GM18517 (cell line): Measurements from ENCODE around the gene NDOR1.
"Not testable (repeated sequence)": the region's sequence is repeated elsewhere in the genome, so short reads cannot be mapped to it uniquely, and the experiment has no call there.

ENCODE experiments used
- ATAC-seq: cut with Tn5 transposase; IDR thresholded peaks from one replicate; pipeline ENCODE4 v1.9.1; 2021; ENCODE audit warnings: mild to moderate bottlenecking, moderate library complexity; ENCODE audit not compliant: unreplicated experiment

Gene NDOR1

GRCh38 chr9:137230705-137231371 lies 25.3 kb downstream of the NDOR1 start, which contains the start of gene SLC34A3:
Gene SLC34A3, plus strand, starts transcription at chr9:137230901. Its CDS starts 802 bp downstream, at chr9:137231703.
- ATAC-seq, result no peak

GRCh38 chr9:137231372-137232039 lies 26.0 kb downstream of the NDOR1 start:
- ATAC-seq, result no peak

GRCh38 chr9:137232101-137232500 lies 26.6 kb downstream of the NDOR1 start:
- no peak for ATAC-seq

GRCh38 chr9:137232510-137232909 lies 27.0 kb downstream of the NDOR1 start:
- no peak for ATAC-seq

GRCh38 chr9:137233143-137233980 lies 27.9 kb downstream of the NDOR1 start:
- ATAC-seq, result no peak

GRCh38 chr9:137234055-137234697 lies 28.7 kb downstream of the NDOR1 start:
- ATAC-seq, result no peak

GRCh38 chr9:137234758-137235423 lies 29.4 kb downstream of the NDOR1 start:
- no peak for ATAC-seq

GRCh38 chr9:137235424-137236237 lies 30.1 kb downstream of the NDOR1 start:
- no peak for ATAC-seq

GRCh38 chr9:137236238-137236935 lies 30.9 kb downstream of the NDOR1 start:
- ATAC-seq, result no peak

- no peak for ATAC-seq
Measured at GRCh38 chr9:137236936-137237421, 31.5 kb downstream of the NDOR1 start.

GRCh38 chr9:137237759-137238726 lies 32.5 kb downstream of the NDOR1 start:
- no peak for ATAC-seq

GRCh38 chr9:137239541-137240200 lies 34.2 kb downstream of the NDOR1 start:
- ATAC-seq, result not testable (repeated sequence)

- peak; percentile 14 for ATAC-seq
Measured at GRCh38 chr9:137240318-137240840, 34.9 kb downstream of the NDOR1 start.

- peak; percentile 76 for ATAC-seq
Measured at GRCh38 chr9:137240841-137241489, 35.5 kb downstream of the NDOR1 start, which contains the start of gene TUBB4B. Gene TUBB4B, plus strand, starts transcription at chr9:137241287. Its CDS starts 74 bp downstream, at chr9:137241361.

GRCh38 chr9:137241490-137242268 lies 36.2 kb downstream of the NDOR1 start:
- ATAC-seq, result no peak
